Ureter (tissue), 1 donor: Measurements from ENCODE around the gene HSPA4L. TPM values are rescaled to one million over a fixed set of nuclear protein-coding genes. Genes with fewer than 3 reads are reported as not detected.
A peak's percentile ranks its signal among the peaks of the same experiment; 100 is the strongest.

Experiments
- DNase-seq: peaks from one replicate; pipeline ENCODE4 v3.0.0-alpha.2; 2020; ENCODE audit warnings: low spot score
- total RNA-seq: library from RNA; stranded (reverse); gene quantifications from one replicate; pipeline ENCODE4 v1.2.4, GENCODE V29; 2023
- donor health status: DM: yes; HTN: yes; CAD: no.

The HSPA4L gene
- total RNA-seq, 1 donor from 2014 or later = 5.6 TPM

- no peak for DNase-seq
These were observed 88.2 kb downstream of the HSPA4L start for GRCh38 chr4:127870281-127870680.

GRCh38 chr4:127870688-127871087 lies 88.6 kb downstream of the HSPA4L start:
- DNase-seq = no peak

- no peak for DNase-seq
These were observed 93.7 kb downstream of the HSPA4L start for GRCh38 chr4:127875791-127876190.

- peak; percentile 96 for DNase-seq
These were observed 98.8 kb downstream of the HSPA4L start, which contains the start of gene PLK4 for GRCh38 chr4:127880763-127881562. PLK4 (plus strand) TSS chr4:127880893; CDS start chr4:127881135, 242 bp downstream.

GRCh38 chr4:127881563-127881864 lies 99.4 kb downstream of the HSPA4L start:
- no peak for DNase-seq

GRCh38 chr4:127888559-127888958 lies 106.4 kb downstream of the HSPA4L start:
- no peak for DNase-seq

- DNase-seq = no peak
These were observed 107.8 kb downstream of the HSPA4L start for GRCh38 chr4:127889903-127890302.

Other genes starting within 250 kb of the HSPA4L start
- gene INTU, start 149.4 kb upstream of the HSPA4L start, total RNA-seq = 15.0 TPM
- not detected for gene SLC25A31, start 51.9 kb upstream of the HSPA4L start, total RNA-seq
- 4.7 TPM for gene PLK4, start 98.6 kb downstream of the HSPA4L start, total RNA-seq
- 27.6 TPM for gene MFSD8, start 182.9 kb downstream of the HSPA4L start, total RNA-seq
- 15.3 TPM for gene ABHD18, start 183.1 kb downstream of the HSPA4L start, total RNA-seq